ENCODE measurements around the gene AP1S1.

DNA sequence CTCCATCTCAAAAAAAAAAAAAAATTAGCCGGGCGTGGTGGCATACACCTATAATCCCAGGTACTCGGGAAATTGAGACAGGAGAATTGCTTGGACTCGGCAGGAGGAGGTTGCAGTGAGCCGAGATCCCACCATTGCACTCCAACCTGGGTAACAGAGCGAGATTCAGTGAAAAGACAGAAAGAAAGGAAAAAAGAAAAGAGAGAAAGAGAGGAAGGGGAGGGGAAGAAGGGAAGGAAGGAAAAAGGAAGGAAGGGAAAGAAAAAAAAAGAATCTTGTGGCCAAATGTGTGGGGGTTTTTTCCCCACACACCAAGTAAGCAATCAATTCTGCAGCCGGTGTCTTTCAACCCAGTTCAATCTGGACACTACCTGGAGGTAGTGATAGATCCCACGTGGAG, 34.8 kb downstream of the AP1S1 start:
- TF ChIP-seq, protein P1, sequence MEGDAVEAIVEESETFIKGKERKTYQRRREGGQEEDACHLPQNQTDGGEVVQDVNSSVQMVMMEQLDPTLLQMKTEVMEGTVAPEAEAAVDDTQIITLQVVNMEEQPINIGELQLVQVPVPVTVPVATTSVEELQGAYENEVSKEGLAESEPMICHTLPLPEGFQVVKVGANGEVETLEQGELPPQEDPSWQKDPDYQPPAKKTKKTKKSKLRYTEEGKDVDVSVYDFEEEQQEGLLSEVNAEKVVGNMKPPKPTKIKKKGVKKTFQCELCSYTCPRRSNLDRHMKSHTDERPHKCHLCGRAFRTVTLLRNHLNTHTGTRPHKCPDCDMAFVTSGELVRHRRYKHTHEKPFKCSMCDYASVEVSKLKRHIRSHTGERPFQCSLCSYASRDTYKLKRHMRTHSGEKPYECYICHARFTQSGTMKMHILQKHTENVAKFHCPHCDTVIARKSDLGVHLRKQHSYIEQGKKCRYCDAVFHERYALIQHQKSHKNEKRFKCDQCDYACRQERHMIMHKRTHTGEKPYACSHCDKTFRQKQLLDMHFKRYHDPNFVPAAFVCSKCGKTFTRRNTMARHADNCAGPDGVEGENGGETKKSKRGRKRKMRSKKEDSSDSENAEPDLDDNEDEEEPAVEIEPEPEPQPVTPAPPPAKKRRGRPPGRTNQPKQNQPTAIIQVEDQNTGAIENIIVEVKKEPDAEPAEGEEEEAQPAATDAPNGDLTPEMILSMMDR (IDR thresholded peaks at IDR 0.05; ENCODE audit: low read length), result no peak
- no peak for TF ChIP-seq EZH2 (IDR thresholded peaks at IDR 0.05; ENCODE audit: borderline replicate concordance, low read length)

All from OCI-LY1 (cell line).